Measurements from ENCODE around the gene GAPVD1. TPM values are rescaled to one million over a fixed set of nuclear protein-coding genes. Genes with fewer than 3 reads are reported as not detected.

The GAPVD1 gene
- total RNA-seq, 1 experiment from 2014 or later, result 66.2 TPM

- ChIA-PET CTCF (no interaction called here), POLR2A (no interaction called here)
- peak overlapping the region; percentile 4 for H3K27ac Mint-ChIP-seq (ENCODE audit: unreplicated experiment)
- H3K4me3 ChIP-seq (ENCODE audit: low read depth, low read length), result no peak overlapping the region
- H3K27me3 ChIP-seq (replicated peaks; ENCODE audit: control insufficient read depth, insufficient read depth, low read length), result no peaks in the 10 kb centered on the region
- no peak overlapping the region for H3K4me3 Mint-ChIP-seq (ENCODE audit: unreplicated experiment)
- peaks cover 12% of the 10 kb centered on the region for H3K36me3 Mint-ChIP-seq (ENCODE audit: insufficient read depth, unreplicated experiment)
- peaks cover 15% of the 10 kb centered on the region for H3K4me1 ChIP-seq
- H3K9me3 Mint-ChIP-seq (ENCODE audit: unreplicated experiment), result no peaks in the 10 kb centered on the region
- H3K4me1 Mint-ChIP-seq (ENCODE audit: low read depth, unreplicated experiment), result peaks cover 10% of the 10 kb centered on the region
- intact Hi-C loops (cut with micrococcal nuclease; ENCODE audit: unreplicated experiment), result loop anchor here (10.0 kb wide), 1 partner anchor 123 kb away; no protein-coding TSS in a partner anchor
- no peaks in the 10 kb centered on the region for H3K27me3 Mint-ChIP-seq (ENCODE audit: insufficient read depth, unreplicated experiment)
- no peaks in the 10 kb centered on the region for H3K36me3 ChIP-seq (ENCODE audit: control insufficient read depth, insufficient read depth, low read length)
- no peak for TF ChIP-seq CTCF (IDR thresholded peaks at IDR 0.05; ENCODE audit: insufficient read depth in 1 of 2, low read depth in 1 of 2, low read length in 1 of 2, severe bottlenecking in 1 of 2, unreplicated experiment in 1 of 2)
- no peak for DNase-seq
- H3K9me3 ChIP-seq, result no peaks in the 10 kb centered on the region
- BruUV-seq (replicated peaks), result no TSS peak
Observed at GRCh38 chr9:125412166-125412565, 150.5 kb downstream of the GAPVD1 start.

GRCh38 chr9:125413579-125413978 is 152.0 kb downstream of the GAPVD1 start:
- POLR2A ChIA-PET, result interaction anchor here (0.8 kb wide), 1 partner anchor 9 kb away, joined by 3 read pairs; no protein-coding TSS in a partner anchor

More at GRCh38 chr9:125413579-125413978, 152.0 kb downstream of the GAPVD1 start:
- H3K4me3 Mint-ChIP-seq (ENCODE audit: unreplicated experiment), result no peak overlapping the region
- Histone ChIP-seq H3K4me1 (peaks cover 10% of the 10 kb centered on the region), H3K27me3 (replicated peaks; ENCODE audit: control insufficient read depth, insufficient read depth, low read length) (no peaks in the 10 kb centered on the region), H3K36me3 (ENCODE audit: control insufficient read depth, insufficient read depth, low read length) (no peaks in the 10 kb centered on the region), H3K9me3 (no peaks in the 10 kb centered on the region), H3K4me3 (ENCODE audit: low read depth, low read length) (no peak overlapping the region)
- peaks cover 10% of the 10 kb centered on the region for H3K4me1 Mint-ChIP-seq (ENCODE audit: low read depth, unreplicated experiment)
- CTCF ChIA-PET, result no interaction called here
- no peaks in the 10 kb centered on the region for H3K9me3 Mint-ChIP-seq (ENCODE audit: unreplicated experiment)
- no peak for TF ChIP-seq CTCF (IDR thresholded peaks at IDR 0.05; ENCODE audit: insufficient read depth in 1 of 2, low read depth in 1 of 2, low read length in 1 of 2, severe bottlenecking in 1 of 2, unreplicated experiment in 1 of 2)
- no peak for DNase-seq
- peaks cover 12% of the 10 kb centered on the region for H3K36me3 Mint-ChIP-seq (ENCODE audit: insufficient read depth, unreplicated experiment)
- BruUV-seq (replicated peaks), result no TSS peak
- H3K27ac Mint-ChIP-seq (ENCODE audit: unreplicated experiment), result no peak overlapping the region
- no peaks in the 10 kb centered on the region for H3K27me3 Mint-ChIP-seq (ENCODE audit: insufficient read depth, unreplicated experiment)
- intact Hi-C loops (cut with micrococcal nuclease; ENCODE audit: unreplicated experiment), result loop anchor here (10.0 kb wide), 1 partner anchor 121 kb away; no protein-coding TSS in a partner anchor
